ENCODE measurements around the gene SCART1. TPM values are rescaled to one million over a fixed set of nuclear protein-coding genes. Genes with fewer than 3 reads are reported as not detected.

SCART1 gene
- total and polyA plus RNA-seq, 2 of the 4 experiments (the other 2 are of a cell fraction) = 0.54 to 2.1 TPM

DNA sequence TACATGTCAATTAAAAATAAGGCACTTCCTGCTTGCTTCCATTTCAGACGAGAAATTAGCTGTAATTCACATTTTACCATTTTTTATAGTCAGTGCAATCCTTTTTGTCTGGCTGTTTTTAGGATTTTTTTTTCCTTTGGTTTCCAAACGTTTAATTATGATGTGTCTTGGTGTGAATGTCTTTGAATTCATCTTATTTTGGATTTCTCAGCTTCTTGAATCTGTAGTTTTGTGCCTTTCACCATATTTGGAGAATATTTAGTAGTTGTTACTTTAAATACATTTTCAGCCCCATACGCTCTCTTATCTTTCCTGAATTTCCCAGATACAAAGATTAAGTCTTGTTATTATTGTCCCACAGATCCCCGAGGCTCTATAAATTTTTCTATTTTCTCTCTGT lies 2.4 kb upstream of the SCART1 start:
- in situ Hi-C loops (cut with MboI; ENCODE audit: low sequenced_read_pairs) (no loop called here), dilution Hi-C loops (cut with HindIII; ENCODE audit: low sequenced_read_pairs, unreplicated experiment) (no loop called here), intact Hi-C loops (cut with micrococcal nuclease) (no loop called here)
- Histone ChIP-seq H2AFZ (replicated peaks; ENCODE audit: low read length, poor library complexity) (no peak overlapping the region), H3K27me3 (ENCODE audit: control insufficient read depth, insufficient read depth, low read length) (no peaks in the 10 kb centered on the region), H3K4me2 (ENCODE audit: low read depth, low read length) (no peak overlapping the region), H3K9me3 (ENCODE audit: control insufficient read depth, insufficient read depth, low read length) (peaks cover 11% of the 10 kb centered on the region), H4K20me1 (ENCODE audit: insufficient read depth, low read length) (no peaks in the 10 kb centered on the region), H3K4me1 (ENCODE audit: control insufficient read depth, insufficient read depth, low read length) (no peaks in the 10 kb centered on the region), H4K5ac (ENCODE audit: low read depth, low read length) (no peak overlapping the region), H3K27ac (ENCODE audit: insufficient read depth, low read length) (no peak overlapping the region), H3K14ac (replicated peaks; ENCODE audit: low read depth, low read length) (no peak overlapping the region), H3K4me3 (ENCODE audit: insufficient read depth, low read depth, low read length) (no peak overlapping the region), H3K18ac (ENCODE audit: low read depth, low read length) (no peak overlapping the region), H3K79me1 (ENCODE audit: low read depth in 1 of 2, low read length in 2 of 2) (no peaks in the 10 kb centered on the region), H2BK5ac (ENCODE audit: low read depth, low read length, poor library complexity, severe bottlenecking) (no peak overlapping the region), H2BK120ac (ENCODE audit: low read depth, low read length) (no peak overlapping the region), H2AK9ac (replicated peaks; ENCODE audit: low read depth, low read length, poor library complexity) (no peak overlapping the region), H3K9me1 (ENCODE audit: insufficient read depth, low read length) (no peaks in the 10 kb centered on the region), H3K9ac (ENCODE audit: low read depth, low read length) (no peak overlapping the region), H2BK15ac (ENCODE audit: low read depth, low read length) (no peak overlapping the region), H2AK5ac (ENCODE audit: low read depth, low read length) (no peak overlapping the region), H4K91ac (ENCODE audit: insufficient read depth, low read depth, low read length) (no peak overlapping the region), H2BK20ac (ENCODE audit: low read depth, low read length) (no peak overlapping the region), H3K56ac (ENCODE audit: extremely low read depth, insufficient read depth, low read length) (no peak overlapping the region), H3K36me3 (ENCODE audit: control insufficient read depth, insufficient read depth, low read length) (no peaks in the 10 kb centered on the region), H3K23ac (ENCODE audit: low read depth, low read length) (no peak overlapping the region), H3K4ac (ENCODE audit: low read depth, low read length) (no peak overlapping the region), H4K8ac (ENCODE audit: low read depth in 2 of 2, low read length in 2 of 2) (no peak overlapping the region)
- BruUV-seq (replicated peaks) = no TSS peak
- ChIA-PET CTCF (no interaction called here), POLR2A (ENCODE audit: unreplicated experiment) (no interaction called here)
- TF ChIP-seq, protein P1, sequence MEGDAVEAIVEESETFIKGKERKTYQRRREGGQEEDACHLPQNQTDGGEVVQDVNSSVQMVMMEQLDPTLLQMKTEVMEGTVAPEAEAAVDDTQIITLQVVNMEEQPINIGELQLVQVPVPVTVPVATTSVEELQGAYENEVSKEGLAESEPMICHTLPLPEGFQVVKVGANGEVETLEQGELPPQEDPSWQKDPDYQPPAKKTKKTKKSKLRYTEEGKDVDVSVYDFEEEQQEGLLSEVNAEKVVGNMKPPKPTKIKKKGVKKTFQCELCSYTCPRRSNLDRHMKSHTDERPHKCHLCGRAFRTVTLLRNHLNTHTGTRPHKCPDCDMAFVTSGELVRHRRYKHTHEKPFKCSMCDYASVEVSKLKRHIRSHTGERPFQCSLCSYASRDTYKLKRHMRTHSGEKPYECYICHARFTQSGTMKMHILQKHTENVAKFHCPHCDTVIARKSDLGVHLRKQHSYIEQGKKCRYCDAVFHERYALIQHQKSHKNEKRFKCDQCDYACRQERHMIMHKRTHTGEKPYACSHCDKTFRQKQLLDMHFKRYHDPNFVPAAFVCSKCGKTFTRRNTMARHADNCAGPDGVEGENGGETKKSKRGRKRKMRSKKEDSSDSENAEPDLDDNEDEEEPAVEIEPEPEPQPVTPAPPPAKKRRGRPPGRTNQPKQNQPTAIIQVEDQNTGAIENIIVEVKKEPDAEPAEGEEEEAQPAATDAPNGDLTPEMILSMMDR (conservative IDR thresholded peaks at IDR 0.05; ENCODE audit: low read depth, low read length) = no peak
- TF ChIP-seq NFE2L2 (IDR thresholded peaks at IDR 0.05; ENCODE audit: low read depth, low read length) = no peak
- TF ChIP-seq RAD21 (IDR thresholded peaks at IDR 0.05; ENCODE audit: low read length) = no peak
- TF ChIP-seq FOS (IDR thresholded peaks at IDR 0.05; ENCODE audit: low read depth, low read length) = no peak
- TF ChIP-seq MXI1 (IDR thresholded peaks at IDR 0.05; ENCODE audit: borderline replicate concordance, low read depth, low read length) = no peak
- no peak for TF ChIP-seq BHLHE40 (IDR thresholded peaks at IDR 0.05; ENCODE audit: low read depth, low read length)
- no peak for TF ChIP-seq ELK1 (IDR thresholded peaks at IDR 0.05; ENCODE audit: borderline replicate concordance, low read depth, low read length)
- no peak for TF ChIP-seq MAZ (IDR thresholded peaks at IDR 0.05; ENCODE audit: borderline replicate concordance, low read depth, low read length)
- no peak for TF ChIP-seq RCOR1 (IDR thresholded peaks at IDR 0.05; ENCODE audit: insufficient replicate concordance, low read length)
- WGBS, 2 experiments (ENCODE audit: extremely low coverage in 2 of 2, insufficient read length in 1 of 2) = no CpG with 5 or more reads among the region's 4 CpGs
- no peak for DNase-seq
- ATAC-seq (ENCODE audit: low read depth) = no peak
